A673 (cell line): Measurements from ENCODE around the gene RNF208. TPM values are rescaled to one million over a fixed set of nuclear protein-coding genes. Genes with fewer than 3 reads are reported as not detected.

ENCODE experiments used
- BruUV-seq: library from RNA; stranded (reverse); fragments of 400-500 nt; replicated peaks from 2 replicates; lab custom pipeline; 2021; lab: Mats Ljungman, UMichigan
- CTCF ChIA-PET: fragments of 300-600 bp; sonication (Branson Sonifier 250); formaldehyde crosslinking; loops from one replicate; lab custom pipeline; 2022; ENCODE audit warnings: antibody characterized with exemption; lab: Charles Lee
- POLR2A ChIA-PET: fragments of 300-600 bp; sonication (Branson Sonifier 250); formaldehyde crosslinking; loops from one replicate; lab custom pipeline; 2022; ENCODE audit warnings: antibody characterized with exemption; ENCODE audit not compliant: low non-redundant PET; lab: Charles Lee
- DNase-seq: peaks from one replicate; pipeline ENCODE4 v3.0.0-alpha.2; 2015; ENCODE audit warnings: low spot score
- H3K27ac ChIP-seq: fragments of 200-600 bp; sonication (generic); 2 replicates; pipeline ENCODE4 v1.5.1; 2016; ENCODE audit warnings: mixed run types, low read depth, mild to moderate bottlenecking, mixed read lengths, antibody characterized with exemption, low read length; ENCODE audit not compliant: poor library complexity, severe bottlenecking
- H3K27me3 ChIP-seq: fragments of 200-600 bp; sonication (generic); replicated peaks from 2 replicates; pipeline ENCODE4 v1.6.1; 2017; ENCODE audit warnings: mixed run types, low read depth, mild to moderate bottlenecking, mixed read lengths, antibody characterized with exemption, low read length; ENCODE audit not compliant: insufficient read depth, poor library complexity
- H3K36me3 ChIP-seq: fragments of 200-600 bp; sonication (generic); 2 replicates; pipeline ENCODE4 v1.6.1; 2016; ENCODE audit warnings: mixed run types, mild to moderate bottlenecking, mixed read lengths, antibody characterized with exemption, low read length; ENCODE audit not compliant: insufficient read depth, poor library complexity, severe bottlenecking
- H3K4me1 ChIP-seq: fragments of 200-600 bp; sonication (generic); 2 replicates; pipeline ENCODE4 v1.6.1; 2017; ENCODE audit warnings: mixed run types, mild to moderate bottlenecking, mixed read lengths, antibody characterized with exemption, low read length; ENCODE audit not compliant: insufficient read depth, poor library complexity, severe bottlenecking
- H3K4me3 ChIP-seq: fragments of 200-600 bp; sonication (generic); 2 replicates; pipeline ENCODE4 v1.5.1; 2016; ENCODE audit warnings: low read depth, mixed run types, mild to moderate bottlenecking, mixed read lengths, low read length; ENCODE audit not compliant: poor library complexity, severe bottlenecking
- H3K9me3 ChIP-seq: fragments of 200-600 bp; sonication (generic); 2 replicates; pipeline ENCODE4 v1.6.1; 2016; ENCODE audit warnings: mixed run types, low read depth, mild to moderate bottlenecking, mixed read lengths, antibody characterized with exemption, low read length; ENCODE audit not compliant: poor library complexity, severe bottlenecking
- CTCF ChIP-seq: fragments of 300-800, 200-600 bp; sonication (generic); conservative IDR thresholded peaks from 2 replicates; pipeline ENCODE4 v1.5.1; 2017; ENCODE audit warnings: low read depth, mild to moderate bottlenecking, antibody characterized with exemption, low read length, moderate library complexity, mixed read lengths
- EZH2 ChIP-seq: fragments of 200-600 bp; sonication (generic); IDR thresholded peaks from 2 replicates; pipeline ENCODE4 v1.6.1; 2017; ENCODE audit warnings: borderline replicate concordance, low read depth, mild to moderate bottlenecking, mixed read lengths, antibody characterized with exemption, low read length; ENCODE audit not compliant: poor library complexity, severe bottlenecking
- intact Hi-C: fragments of 100-400 bp; cut with micrococcal nuclease; formaldehyde crosslinking; loops from one replicate; pipeline ENCODE4 v1.10.0; 2022; ENCODE audit not compliant: unreplicated experiment
- total RNA-seq: library from RNA; stranded (reverse); gene quantifications from 2 replicates; pipeline ENCODE4 v1.2.3, GENCODE V29; 2021

RNF208 gene
- total RNA-seq, 1 experiment from 2014 or later = 13.7 TPM

- Histone ChIP-seq H3K4me3 (no peak overlapping the region), H3K36me3 (no peaks in the 10 kb centered on the region), H3K9me3 (no peaks in the 10 kb centered on the region), H3K4me1 (peaks cover 3% of the 10 kb centered on the region), H3K27ac (no peak overlapping the region), H3K27me3 (peaks cover 24% of the 10 kb centered on the region)
- DNase-seq = no peak
- no TSS peak for BruUV-seq
- CTCF ChIA-PET = no interaction called here
- POLR2A ChIA-PET = no interaction called here
- intact Hi-C loops = no loop called here
- TF ChIP-seq EZH2 (no peak), CTCF (no peak)
These were observed 48.0 kb downstream of the RNF208 start for GRCh38 chr9:137173796-137174664.

- no TSS peak for BruUV-seq
These were observed 48.9 kb downstream of the RNF208 start for GRCh38 chr9:137172901-137173795.

More at GRCh38 chr9:137172901-137173795, 48.9 kb downstream of the RNF208 start:
- Histone ChIP-seq H3K36me3 (no peaks in the 10 kb centered on the region), H3K4me1 (peaks cover 3% of the 10 kb centered on the region), H3K4me3 (no peak overlapping the region), H3K27me3 (peaks cover 32% of the 10 kb centered on the region), H3K27ac (no peak overlapping the region), H3K9me3 (no peaks in the 10 kb centered on the region)
- TF ChIP-seq EZH2 = no peak
- no peak for TF ChIP-seq CTCF
- intact Hi-C loops = no loop called here
- DNase-seq = no peak
- CTCF ChIA-PET = interaction anchor here (0.6 kb wide), 2 partner anchors 13 to 29 kb away, joined by 3 read pairs; no protein-coding TSS in a partner anchor
- POLR2A ChIA-PET = no interaction called here
